GM19395 (cell line): ENCODE results near the gene FALEC.

Experiments used
- ATAC-seq: cut with Tn5 transposase; IDR thresholded peaks from one replicate; pipeline ENCODE4 v1.9.1; 2021; ENCODE audit warnings: mild to moderate bottlenecking, moderate library complexity; ENCODE audit not compliant: unreplicated experiment

Gene FALEC

GRCh38 chr1:150544204-150544603 is 28.7 kb downstream of the FALEC start:
- ATAC-seq, result no peak

GRCh38 chr1:150545486-150546032 is 30.0 kb downstream of the FALEC start:
- ATAC-seq, result no peak

GRCh38 chr1:150546294-150546937 is 30.9 kb downstream of the FALEC start:
- no peak for ATAC-seq

- no peak for ATAC-seq
Observed at GRCh38 chr1:150548324-150548631, 32.7 kb downstream of the FALEC start.

- no peak for ATAC-seq
Observed at GRCh38 chr1:150548632-150549495, 33.3 kb downstream of the FALEC start, which contains the start of gene ADAMTSL4. Gene ADAMTSL4 (plus strand): TSS chr1:150549408. CDS start chr1:150552289, 2,881 bp downstream.

- no peak for ATAC-seq
Observed at GRCh38 chr1:150549496-150550221, 34.1 kb downstream of the FALEC start.

GRCh38 chr1:150550222-150551050 is 34.9 kb downstream of the FALEC start:
- no peak for ATAC-seq

- no peak for ATAC-seq
Observed at GRCh38 chr1:150551051-150551783, 35.7 kb downstream of the FALEC start.

GRCh38 chr1:150551784-150552127 is 36.2 kb downstream of the FALEC start:
- no peak for ATAC-seq

- no peak for ATAC-seq
Observed at GRCh38 chr1:150552128-150552910, 36.8 kb downstream of the FALEC start.

- no peak for ATAC-seq
Observed at GRCh38 chr1:150552911-150553289, 37.3 kb downstream of the FALEC start.

- no peak for ATAC-seq
Observed at GRCh38 chr1:150553392-150554085, 38.0 kb downstream of the FALEC start.

GRCh38 chr1:150554086-150554452 is 38.5 kb downstream of the FALEC start:
- ATAC-seq, result no peak

GRCh38 chr1:150555198-150555970 is 39.8 kb downstream of the FALEC start:
- ATAC-seq, result no peak

- ATAC-seq, result no peak
Observed at GRCh38 chr1:150555971-150556865, 40.7 kb downstream of the FALEC start.

- ATAC-seq, result no peak
Observed at GRCh38 chr1:150557065-150557600, 41.6 kb downstream of the FALEC start.

GRCh38 chr1:150557813-150558212 is 42.3 kb downstream of the FALEC start:
- no peak for ATAC-seq
